Uterus (tissue), 4 donors: ENCODE measurements around the gene CDC42EP4. TPM values are rescaled to one million over a fixed set of nuclear protein-coding genes. Genes with fewer than 3 reads are reported as not detected.

Source experiments
- DNase-seq, 2 donors: peaks; one replicate each; pipeline ENCODE4 v3.0.0-alpha.2; 2019 to 2020
- H3K27ac ChIP-seq, 2 donors: fragments of 200-600 bp; sonication (generic); 1 replicate in 1 of 2; 2 replicates in 1 of 2; pipeline ENCODE4 v1.5.1; 2016 to 2018
- H3K27me3 ChIP-seq, 2 donors: fragments of 200-600 bp; sonication (generic); one replicate each; pipeline ENCODE4 v1.5.1; 2018 to 2019; ENCODE audit warnings: control low read depth in 1 of 2
- H3K36me3 ChIP-seq, 2 donors: fragments of 200-600 bp; sonication (generic); one replicate each; pipeline ENCODE4 v1.5.1; 2019; ENCODE audit warnings: control low read depth in 1 of 2
- H3K4me1 ChIP-seq, 2 donors: fragments of 200-600 bp; sonication (generic); one replicate each; pipeline ENCODE4 v1.5.1; 2018 to 2019; ENCODE audit warnings: control low read depth in 1 of 2
- H3K4me3 ChIP-seq, 2 donors: fragments of 200-600 bp; sonication (generic); 1 replicate in 1 of 2; 2 replicates in 1 of 2; pipeline ENCODE4 v1.5.1; 2018 to 2019; ENCODE audit warnings: mild to moderate bottlenecking in 1 of 2
- H3K9me3 ChIP-seq, 2 donors: fragments of 200-600 bp; sonication (generic); one replicate each; pipeline ENCODE4 v1.5.1; 2019; ENCODE audit warnings: control low read depth in 1 of 2
- POLR2A ChIP-seq, 2 donors: fragments of 450-650 bp; IDR thresholded peaks; one replicate each; pipeline ENCODE4 v1.6.1; 2016; ENCODE audit warnings: antibody characterized with exemption in 2 of 2, mild to moderate bottlenecking in 1 of 2, moderate library complexity in 1 of 2
- intact Hi-C: fragments of 100-400 bp; cut with DNase I; formaldehyde crosslinking; loops from one replicate; pipeline ENCODE4 v1.15.1; 2023; ENCODE audit warnings: low total_unique reads
- total RNA-seq, 4 donors: library from RNA; depleted of rRNA in 3 of 4; stranded (reverse); fragments of >200 nt in 3 of 4; gene quantifications; one replicate each; pipeline versions ENCODE4 v1.1.0 to v1.2.4, GENCODE V29; 2014 to 2023
- TF ChIP-seq, protein P1 (sequence below), 4 experiments: fragments of 200-600 bp in 2 of 4; fragments of 450-650 bp in 2 of 4; sonication (generic) in 2 of 4; IDR thresholded peaks; one replicate each; pipeline ENCODE4 v1.5.1; 2016 to 2019; ENCODE audit warnings: antibody characterized with exemption in 4 of 4, mild to moderate bottlenecking in 2 of 4, moderate library complexity in 1 of 4
- donor health status: DM: yes; HTN: yes; CAD: no.

Gene CDC42EP4
- total RNA-seq, 4 donors from 2014 or later = 26.6 to 131 (median 70.7) TPM

- DNase-seq = peak; percentile 63 to 77
- H3K4me3 ChIP-seq = peak overlapping the region; percentile 24 to 36
- H3K4me1 ChIP-seq = peaks cover 4 to 5% of the 10 kb centered on the region in 2 donors
- no peaks in the 10 kb centered on the region for H3K36me3 ChIP-seq
- no peak for TF ChIP-seq POLR2A (IDR thresholded peaks at IDR 0.05)
- TF ChIP-seq, protein P1, sequence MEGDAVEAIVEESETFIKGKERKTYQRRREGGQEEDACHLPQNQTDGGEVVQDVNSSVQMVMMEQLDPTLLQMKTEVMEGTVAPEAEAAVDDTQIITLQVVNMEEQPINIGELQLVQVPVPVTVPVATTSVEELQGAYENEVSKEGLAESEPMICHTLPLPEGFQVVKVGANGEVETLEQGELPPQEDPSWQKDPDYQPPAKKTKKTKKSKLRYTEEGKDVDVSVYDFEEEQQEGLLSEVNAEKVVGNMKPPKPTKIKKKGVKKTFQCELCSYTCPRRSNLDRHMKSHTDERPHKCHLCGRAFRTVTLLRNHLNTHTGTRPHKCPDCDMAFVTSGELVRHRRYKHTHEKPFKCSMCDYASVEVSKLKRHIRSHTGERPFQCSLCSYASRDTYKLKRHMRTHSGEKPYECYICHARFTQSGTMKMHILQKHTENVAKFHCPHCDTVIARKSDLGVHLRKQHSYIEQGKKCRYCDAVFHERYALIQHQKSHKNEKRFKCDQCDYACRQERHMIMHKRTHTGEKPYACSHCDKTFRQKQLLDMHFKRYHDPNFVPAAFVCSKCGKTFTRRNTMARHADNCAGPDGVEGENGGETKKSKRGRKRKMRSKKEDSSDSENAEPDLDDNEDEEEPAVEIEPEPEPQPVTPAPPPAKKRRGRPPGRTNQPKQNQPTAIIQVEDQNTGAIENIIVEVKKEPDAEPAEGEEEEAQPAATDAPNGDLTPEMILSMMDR (IDR thresholded peaks at IDR 0.05) = peak in 3 of 4 experiments; percentile 13 to 49 (median 18)
- intact Hi-C loops = no loop called here
- H3K27me3 ChIP-seq = no peaks in the 10 kb centered on the region
- no peaks in the 10 kb centered on the region for H3K9me3 ChIP-seq
- peak overlapping the region; percentile 97 to 99 for H3K27ac ChIP-seq
Measured at GRCh38 chr17:73304971-73305812, 6.6 kb downstream of the CDC42EP4 start.

DNA sequence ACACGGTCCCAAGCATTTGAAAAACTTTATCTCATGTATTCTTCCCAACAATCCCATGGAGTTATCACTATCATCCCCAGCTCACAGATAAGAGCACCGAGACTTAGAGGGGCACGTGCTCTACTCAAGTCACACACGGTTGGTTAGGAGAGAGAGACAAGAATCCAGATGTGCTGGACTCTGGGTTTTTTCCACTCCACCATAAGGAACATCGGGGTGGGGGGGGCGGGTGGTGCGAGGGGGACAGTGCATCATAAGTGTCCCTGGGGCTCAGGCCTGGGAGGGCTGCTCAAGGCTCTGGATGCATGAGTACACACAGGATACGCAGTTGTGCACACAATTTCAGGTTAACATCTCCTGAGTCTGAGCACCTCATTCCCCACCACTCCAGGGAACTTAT, 7.4 kb downstream of the CDC42EP4 start:
- intact Hi-C loops = no loop called here
- Histone ChIP-seq H3K9me3 (no peaks in the 10 kb centered on the region), H3K27me3 (no peaks in the 10 kb centered on the region), H3K27ac (peak overlapping the region; percentile 97 to 99), H3K4me1 (peaks cover 10 to 12% of the 10 kb centered on the region in 2 donors), H3K4me3 (peak overlapping the region; percentile 24 to 36), H3K36me3 (no peaks in the 10 kb centered on the region)
- DNase-seq = no peak
- no peak for TF ChIP-seq POLR2A (IDR thresholded peaks at IDR 0.05)
- TF ChIP-seq, protein P1 (IDR thresholded peaks at IDR 0.05) = no peak

GRCh38 chr17:73302189-73302588, 9.6 kb downstream of the CDC42EP4 start:
- no peak for DNase-seq
- no peak for TF ChIP-seq POLR2A (IDR thresholded peaks at IDR 0.05)
- TF ChIP-seq, protein P1 (IDR thresholded peaks at IDR 0.05) = no peak
- peak overlapping the region; percentile 51 to 54 for H3K27ac ChIP-seq
- no peaks in the 10 kb centered on the region for H3K36me3 ChIP-seq
- H3K4me1 ChIP-seq = peaks cover 10 to 12% of the 10 kb centered on the region in 2 donors
- intact Hi-C loops = no loop called here
- no peaks in the 10 kb centered on the region for H3K9me3 ChIP-seq
- no peaks in the 10 kb centered on the region for H3K27me3 ChIP-seq
- no peak overlapping the region for H3K4me3 ChIP-seq

DNA sequence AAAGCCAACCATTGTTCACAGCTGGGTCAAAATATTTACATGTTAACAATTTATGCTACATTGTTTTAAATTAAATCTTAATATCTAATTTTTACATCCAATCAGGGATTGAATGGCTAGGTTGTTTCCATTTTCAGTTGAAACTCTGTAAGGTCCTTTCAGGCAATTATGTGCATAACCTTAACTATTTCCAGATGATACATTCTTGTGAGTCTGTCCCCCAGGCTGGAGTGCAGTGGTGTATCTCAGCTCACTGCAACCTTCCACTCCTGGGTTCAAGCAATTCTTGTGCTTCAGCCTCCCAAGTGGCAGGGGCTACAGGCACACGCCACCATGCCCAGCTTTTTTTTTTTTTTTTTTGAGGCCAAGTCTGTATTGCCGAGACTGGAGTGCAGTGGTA, 10.4 kb downstream of the CDC42EP4 start:
- Histone ChIP-seq H3K4me3 (no peak overlapping the region), H3K9me3 (no peaks in the 10 kb centered on the region), H3K4me1 (peaks cover 10 to 12% of the 10 kb centered on the region in 2 donors), H3K27ac (peak overlapping the region in 1 of 2 donors; percentile 54), H3K27me3 (no peaks in the 10 kb centered on the region), H3K36me3 (no peaks in the 10 kb centered on the region)
- DNase-seq = no peak
- intact Hi-C loops = no loop called here
- TF ChIP-seq, protein P1 (IDR thresholded peaks at IDR 0.05) = no peak
- TF ChIP-seq POLR2A (IDR thresholded peaks at IDR 0.05) = no peak

- H3K4me1 ChIP-seq = peaks cover 10 to 12% of the 10 kb centered on the region in 2 donors
- no peaks in the 10 kb centered on the region for H3K9me3 ChIP-seq
- DNase-seq = no peak
- no peaks in the 10 kb centered on the region for H3K36me3 ChIP-seq
- H3K27ac ChIP-seq = peak overlapping the region; percentile 25 to 54
- TF ChIP-seq, protein P1 (IDR thresholded peaks at IDR 0.05) = no peak
- TF ChIP-seq POLR2A (IDR thresholded peaks at IDR 0.05) = no peak
- intact Hi-C loops = no loop called here
- H3K4me3 ChIP-seq = no peak overlapping the region
- H3K27me3 ChIP-seq = no peaks in the 10 kb centered on the region
Measured at GRCh38 chr17:73300392-73300791, 11.4 kb downstream of the CDC42EP4 start.
